GM23338 (cell line): Measurements from ENCODE around the gene NCOA1.
A peak's percentile ranks its signal among the peaks of the same experiment; 100 is the strongest.

Experiments
- CREB1 ChIP-seq: fragments of 250-450 bp; sonication (Bioruptor Pico); IDR thresholded peaks from 2 replicates; pipeline ENCODE4 v1.5.0; 2020; ENCODE audit warnings: low read depth, mild to moderate bottlenecking, moderate library complexity
- EZH2 ChIP-seq: fragments of 200-600 bp; sonication (generic); IDR thresholded peaks from one replicate; pipeline ENCODE4 v1.8.0; 2017; ENCODE audit warnings: antibody characterized with exemption, mild to moderate bottlenecking, low read depth; ENCODE audit not compliant: unreplicated experiment
- JUNB ChIP-seq: IDR thresholded peaks from one replicate; pipeline ENCODE4 v1.6.1; 2016; ENCODE audit warnings: antibody characterized with exemption; ENCODE audit not compliant: unreplicated experiment
- POLR2AphosphoS5 ChIP-seq: IDR thresholded peaks from 2 replicates; pipeline ENCODE4 v1.6.1; 2016; ENCODE audit warnings: antibody characterized with exemption, low read depth
- ZNF114 ChIP-seq: fragments of 250-450 bp; sonication (Bioruptor Pico); IDR thresholded peaks from 2 replicates; pipeline ENCODE4 v1.5.0; 2020; ENCODE audit warnings: mild to moderate bottlenecking, moderate library complexity
- ZNF331 ChIP-seq: fragments of 250-450 bp; sonication (Bioruptor Pico); IDR thresholded peaks from 2 replicates; pipeline ENCODE4 v1.5.0; 2020; ENCODE audit warnings: low read depth, mild to moderate bottlenecking, moderate library complexity
- TF ChIP-seq, protein P1 (sequence below), 2 experiments: fragments of 200-600 bp in 1 of 2; sonication (generic) in 1 of 2; conservative IDR thresholded peaks; 2 replicates each; pipeline versions ENCODE4 v1.5.1 to v1.6.1; 2016 to 2017; ENCODE audit warnings: antibody characterized with exemption in 2 of 2, low read depth in 2 of 2, mild to moderate bottlenecking in 2 of 2, moderate library complexity in 1 of 2
- TF ChIP-seq, protein P2 (sequence below): IDR thresholded peaks from one replicate; pipeline ENCODE4 v1.6.1; 2018; ENCODE audit warnings: antibody characterized with exemption; ENCODE audit not compliant: unreplicated experiment

DNA sequence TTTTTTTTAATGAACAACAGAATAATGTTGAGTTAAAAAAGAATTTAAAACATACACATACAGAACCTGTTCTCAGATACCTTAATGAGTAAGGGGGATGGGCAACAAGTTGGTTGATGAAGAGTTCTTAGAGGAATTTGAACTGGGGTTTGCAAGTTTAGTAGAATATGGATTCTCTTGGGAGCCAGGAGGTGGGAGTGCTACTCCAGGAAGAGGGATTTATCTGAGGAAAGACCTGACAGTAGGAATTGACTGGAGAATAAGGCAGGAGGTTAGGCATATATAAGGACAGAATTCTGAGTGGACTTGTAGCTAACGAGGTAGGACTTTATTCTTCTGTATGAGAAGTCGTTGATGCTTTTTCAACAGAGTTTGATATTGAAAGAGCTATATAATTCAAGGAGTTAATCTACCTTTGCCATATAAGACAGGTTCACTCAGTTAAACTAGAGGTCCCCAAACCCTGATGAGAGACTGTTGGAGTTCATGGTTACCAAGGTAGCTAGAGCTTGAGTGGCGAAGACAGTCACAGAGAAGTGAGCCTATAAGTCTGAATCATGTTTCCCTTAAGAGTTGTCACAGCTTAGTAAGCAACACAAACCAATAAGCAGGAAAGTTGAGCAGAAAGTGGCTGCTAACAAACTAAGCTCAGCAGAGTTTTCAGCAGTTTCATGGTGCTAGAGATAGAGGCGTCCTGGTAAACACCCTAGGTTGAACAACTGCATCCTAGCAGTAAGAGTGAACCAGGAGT, 88.2 kb downstream of the NCOA1 start:
- no peak for TF ChIP-seq POLR2AphosphoS5
- TF ChIP-seq, protein P1, sequence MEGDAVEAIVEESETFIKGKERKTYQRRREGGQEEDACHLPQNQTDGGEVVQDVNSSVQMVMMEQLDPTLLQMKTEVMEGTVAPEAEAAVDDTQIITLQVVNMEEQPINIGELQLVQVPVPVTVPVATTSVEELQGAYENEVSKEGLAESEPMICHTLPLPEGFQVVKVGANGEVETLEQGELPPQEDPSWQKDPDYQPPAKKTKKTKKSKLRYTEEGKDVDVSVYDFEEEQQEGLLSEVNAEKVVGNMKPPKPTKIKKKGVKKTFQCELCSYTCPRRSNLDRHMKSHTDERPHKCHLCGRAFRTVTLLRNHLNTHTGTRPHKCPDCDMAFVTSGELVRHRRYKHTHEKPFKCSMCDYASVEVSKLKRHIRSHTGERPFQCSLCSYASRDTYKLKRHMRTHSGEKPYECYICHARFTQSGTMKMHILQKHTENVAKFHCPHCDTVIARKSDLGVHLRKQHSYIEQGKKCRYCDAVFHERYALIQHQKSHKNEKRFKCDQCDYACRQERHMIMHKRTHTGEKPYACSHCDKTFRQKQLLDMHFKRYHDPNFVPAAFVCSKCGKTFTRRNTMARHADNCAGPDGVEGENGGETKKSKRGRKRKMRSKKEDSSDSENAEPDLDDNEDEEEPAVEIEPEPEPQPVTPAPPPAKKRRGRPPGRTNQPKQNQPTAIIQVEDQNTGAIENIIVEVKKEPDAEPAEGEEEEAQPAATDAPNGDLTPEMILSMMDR (conservative IDR thresholded peaks at IDR 0.05; ENCODE audit: low read depth in 2 of 2) = peak in 1 of 2 experiments; percentile 40; a peak in 1 of 4 replicates
- TF ChIP-seq ZNF114 = no peak
- no peak for TF ChIP-seq EZH2
- no peak for TF ChIP-seq JUNB
- TF ChIP-seq CREB1 (CRISPR knock-in tag) = no peak
- TF ChIP-seq, protein P2, sequence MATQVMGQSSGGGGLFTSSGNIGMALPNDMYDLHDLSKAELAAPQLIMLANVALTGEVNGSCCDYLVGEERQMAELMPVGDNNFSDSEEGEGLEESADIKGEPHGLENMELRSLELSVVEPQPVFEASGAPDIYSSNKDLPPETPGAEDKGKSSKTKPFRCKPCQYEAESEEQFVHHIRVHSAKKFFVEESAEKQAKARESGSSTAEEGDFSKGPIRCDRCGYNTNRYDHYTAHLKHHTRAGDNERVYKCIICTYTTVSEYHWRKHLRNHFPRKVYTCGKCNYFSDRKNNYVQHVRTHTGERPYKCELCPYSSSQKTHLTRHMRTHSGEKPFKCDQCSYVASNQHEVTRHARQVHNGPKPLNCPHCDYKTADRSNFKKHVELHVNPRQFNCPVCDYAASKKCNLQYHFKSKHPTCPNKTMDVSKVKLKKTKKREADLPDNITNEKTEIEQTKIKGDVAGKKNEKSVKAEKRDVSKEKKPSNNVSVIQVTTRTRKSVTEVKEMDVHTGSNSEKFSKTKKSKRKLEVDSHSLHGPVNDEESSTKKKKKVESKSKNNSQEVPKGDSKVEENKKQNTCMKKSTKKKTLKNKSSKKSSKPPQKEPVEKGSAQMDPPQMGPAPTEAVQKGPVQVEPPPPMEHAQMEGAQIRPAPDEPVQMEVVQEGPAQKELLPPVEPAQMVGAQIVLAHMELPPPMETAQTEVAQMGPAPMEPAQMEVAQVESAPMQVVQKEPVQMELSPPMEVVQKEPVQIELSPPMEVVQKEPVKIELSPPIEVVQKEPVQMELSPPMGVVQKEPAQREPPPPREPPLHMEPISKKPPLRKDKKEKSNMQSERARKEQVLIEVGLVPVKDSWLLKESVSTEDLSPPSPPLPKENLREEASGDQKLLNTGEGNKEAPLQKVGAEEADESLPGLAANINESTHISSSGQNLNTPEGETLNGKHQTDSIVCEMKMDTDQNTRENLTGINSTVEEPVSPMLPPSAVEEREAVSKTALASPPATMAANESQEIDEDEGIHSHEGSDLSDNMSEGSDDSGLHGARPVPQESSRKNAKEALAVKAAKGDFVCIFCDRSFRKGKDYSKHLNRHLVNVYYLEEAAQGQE = no peak
- TF ChIP-seq ZNF331 (CRISPR knock-in tag) = no peak
